VCaP (cell line): ENCODE results near the gene ZFP36L2.

Experiments
- H3K27ac ChIP-seq: fragments of 450-650 bp; 2 replicates; pipeline ENCODE4 v1.5.1; 2017
- CTCF ChIP-seq: fragments of 450-650 bp; conservative IDR thresholded peaks from 2 replicates; pipeline ENCODE4 v1.5.1; 2017; ENCODE audit warnings: mild to moderate bottlenecking, moderate library complexity

ZFP36L2 gene

GRCh38 chr2:43226558-43226954 is at the start of gene ZFP36L2:
TSS of gene ZFP36L2 (minus strand) at chr2:43226606. CDS start at chr2:43226315, 291 bp downstream.
- TF ChIP-seq CTCF = no peak
- peak within 1 kb of the TSS; percentile 99 for H3K27ac ChIP-seq

- TF ChIP-seq CTCF = no peak
- no peak overlapping the region for H3K27ac ChIP-seq
These were observed 48.3 kb upstream of the ZFP36L2 start for GRCh38 chr2:43274721-43275120.

GRCh38 chr2:43274055-43274454 is 47.6 kb upstream of the ZFP36L2 start:
- no peak overlapping the region for H3K27ac ChIP-seq
- no peak for TF ChIP-seq CTCF

GRCh38 chr2:43273529-43273928 is 47.1 kb upstream of the ZFP36L2 start:
- TF ChIP-seq CTCF = no peak
- no peak overlapping the region for H3K27ac ChIP-seq

- H3K27ac ChIP-seq = no peak overlapping the region
- TF ChIP-seq CTCF = no peak
These were observed 44.7 kb upstream of the ZFP36L2 start for GRCh38 chr2:43270930-43271615.

GRCh38 chr2:43270461-43270860 is 44.1 kb upstream of the ZFP36L2 start:
- no peak overlapping the region for H3K27ac ChIP-seq
- TF ChIP-seq CTCF = no peak

GRCh38 chr2:43269706-43270105 is 43.3 kb upstream of the ZFP36L2 start:
- no peak overlapping the region for H3K27ac ChIP-seq
- no peak for TF ChIP-seq CTCF
